Measurements from ENCODE around the gene H2BK1.

The H2BK1 gene

GRCh38 chr7:151237244-151238189 is 27.2 kb upstream of the H2BK1 start:
- FAIRE-seq (no peak), DNase-seq (ENCODE audit: insufficient read length, low spot score) (no peak)
- no peak for TF ChIP-seq CTCF (IDR thresholded peaks at IDR 0.05; ENCODE audit: insufficient read depth, missing control alignments)

GRCh38 chr7:151236406-151236805 is 26.1 kb upstream of the H2BK1 start:
- no peak for FAIRE-seq
- DNase-seq (ENCODE audit: insufficient read length, low spot score), result no peak
- no peak for TF ChIP-seq CTCF (IDR thresholded peaks at IDR 0.05; ENCODE audit: insufficient read depth, missing control alignments)

GRCh38 chr7:151235091-151235787 is 25.0 kb upstream of the H2BK1 start:
- TF ChIP-seq CTCF (IDR thresholded peaks at IDR 0.05; ENCODE audit: insufficient read depth, missing control alignments), result no peak
- FAIRE-seq, result no peak
- DNase-seq (ENCODE audit: insufficient read length, low spot score), result no peak

- TF ChIP-seq CTCF (IDR thresholded peaks at IDR 0.05; ENCODE audit: insufficient read depth, missing control alignments), result no peak
- DNase-seq (ENCODE audit: insufficient read length, low spot score) (no peak), FAIRE-seq (no peak)
Observed at GRCh38 chr7:151233804-151234203, 23.5 kb upstream of the H2BK1 start.

- FAIRE-seq, result no peak
- no peak for DNase-seq (ENCODE audit: insufficient read length, low spot score)
- TF ChIP-seq CTCF (IDR thresholded peaks at IDR 0.05; ENCODE audit: insufficient read depth, missing control alignments), result no peak
Observed at GRCh38 chr7:151232917-151233701, 22.8 kb upstream of the H2BK1 start.

GRCh38 chr7:151232091-151232916 is 22.0 kb upstream of the H2BK1 start, which contains the start of gene CHPF2:
CHPF2 (plus strand) TSS chr7:151232483; CDS start chr7:151234012, 1,529 bp downstream.
- DNase-seq (ENCODE audit: insufficient read length, low spot score) (peak; percentile 96), FAIRE-seq (no peak)
- no peak for TF ChIP-seq CTCF (IDR thresholded peaks at IDR 0.05; ENCODE audit: insufficient read depth, missing control alignments)
